AG09309 (cell line): Measurements from ENCODE around the gene IL12RB1.

Experiments used
- DNase-seq: peaks from one replicate; pipeline ENCODE4 v3.0.0-alpha.2; 2010; ENCODE audit warnings: low read depth
- H3K4me3 ChIP-seq: 2 replicates; pipeline ENCODE4 v1.5.1; 2011; ENCODE audit warnings: mild to moderate bottlenecking, low read depth, low read length, moderate library complexity; ENCODE audit not compliant: control insufficient read depth
- CTCF ChIP-seq: IDR thresholded peaks from 2 replicates; pipeline ENCODE4 v1.5.1; 2011; ENCODE audit warnings: mild to moderate bottlenecking, low read depth, low read length, inconsistent platforms; ENCODE audit not compliant: insufficient read depth, control insufficient read depth; ENCODE audit errors: missing control alignments

Gene IL12RB1

GRCh38 chr19:18073197-18073596 lies 13.5 kb downstream of the IL12RB1 start:
- DNase-seq, result no peak
- H3K4me3 ChIP-seq, result no peak overlapping the region
- no peak for TF ChIP-seq CTCF

- no peak for TF ChIP-seq CTCF
- no peak for DNase-seq
- no peak overlapping the region for H3K4me3 ChIP-seq
Measured at GRCh38 chr19:18072335-18072734, 14.4 kb downstream of the IL12RB1 start.

- DNase-seq, result no peak
- TF ChIP-seq CTCF, result no peak
- H3K4me3 ChIP-seq, result no peak overlapping the region
Measured at GRCh38 chr19:18070181-18070580, 16.6 kb downstream of the IL12RB1 start.

GRCh38 chr19:18069383-18069782 lies 17.4 kb downstream of the IL12RB1 start:
- no peak for DNase-seq
- no peak overlapping the region for H3K4me3 ChIP-seq
- no peak for TF ChIP-seq CTCF

GRCh38 chr19:18068395-18068794 lies 18.3 kb downstream of the IL12RB1 start:
- H3K4me3 ChIP-seq, result no peak overlapping the region
- no peak for TF ChIP-seq CTCF
- DNase-seq, result no peak

GRCh38 chr19:18065173-18065495 lies 21.6 kb downstream of the IL12RB1 start:
- H3K4me3 ChIP-seq, result no peak overlapping the region
- no peak for DNase-seq
- no peak for TF ChIP-seq CTCF

- DNase-seq, result no peak
- peak; percentile 16 for TF ChIP-seq CTCF
- no peak overlapping the region for H3K4me3 ChIP-seq
Measured at GRCh38 chr19:18063463-18063862, 23.3 kb downstream of the IL12RB1 start.
